ENCODE data around the gene RAD23A. TPM values are rescaled to one million over a fixed set of nuclear protein-coding genes. Genes with fewer than 3 reads are reported as not detected.

The RAD23A gene
- total and polyA plus RNA-seq, 2 of the 4 experiments (the other 2 are of a cell fraction): 54.3 to 67.8 TPM

DNA sequence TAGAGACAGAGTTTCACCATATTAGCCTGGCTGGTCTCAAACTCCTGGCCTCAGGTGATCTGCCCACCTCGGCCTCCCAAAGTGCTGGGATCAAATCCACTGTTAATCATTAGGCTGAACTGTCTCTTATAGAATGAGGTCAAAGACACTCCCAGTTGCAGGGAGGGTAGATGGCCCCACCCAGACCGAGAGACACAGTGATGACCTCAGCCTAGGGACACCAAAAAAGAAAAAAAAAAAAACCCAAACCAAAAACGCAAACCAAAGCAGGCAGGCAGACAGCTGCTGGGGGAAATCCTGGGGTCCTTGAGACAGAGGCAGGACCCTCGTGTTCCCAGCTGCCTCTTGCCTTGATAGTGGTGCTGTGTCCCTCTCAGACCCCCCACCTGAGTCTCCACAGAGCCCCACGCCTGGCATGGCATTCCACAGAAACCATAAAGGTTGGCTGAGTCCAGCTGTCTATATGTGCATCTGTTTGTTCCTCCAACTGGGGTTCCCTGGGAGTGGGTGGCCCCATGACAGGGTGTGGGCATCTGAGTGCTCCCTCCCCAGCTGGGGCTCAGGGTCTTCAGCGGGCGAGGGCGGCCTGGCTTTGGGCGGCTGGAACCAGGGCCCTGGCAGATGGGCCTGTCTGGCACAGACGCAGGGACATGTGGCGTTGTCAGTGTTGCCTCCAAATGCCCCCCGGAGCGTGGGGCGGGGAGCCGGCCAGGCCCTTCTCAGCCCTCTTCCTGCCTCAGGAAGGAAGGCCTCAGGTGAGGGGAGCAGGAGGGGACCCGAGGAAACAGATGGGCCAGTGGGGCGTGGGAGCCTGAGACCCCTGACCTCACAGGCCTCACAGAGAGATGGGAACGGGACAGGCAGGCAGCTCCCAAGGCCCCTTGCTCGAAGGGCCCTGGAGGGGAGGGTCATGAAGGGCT, 28.9 kb downstream of the RAD23A start:
- no peak overlapping the region for H2AK9ac ChIP-seq (replicated peaks; ENCODE audit: low read depth, low read length, poor library complexity)
- no peaks in the 10 kb centered on the region for H3K9me3 ChIP-seq (ENCODE audit: control insufficient read depth, insufficient read depth, low read length)
- H4K5ac ChIP-seq (ENCODE audit: low read depth, low read length): no peak overlapping the region
- H4K20me1 ChIP-seq (ENCODE audit: insufficient read depth, low read length): no peaks in the 10 kb centered on the region
- no peak overlapping the region for H3K27ac ChIP-seq (ENCODE audit: insufficient read depth, low read length)
- ChIA-PET CTCF (interaction anchor here (1.5 kb wide), 1 partner anchor 9 kb away, joined by 7 read pairs; no protein-coding TSS in a partner anchor), POLR2A (ENCODE audit: unreplicated experiment) (no interaction called here)
- dilution Hi-C loops (cut with HindIII; ENCODE audit: low sequenced_read_pairs, unreplicated experiment): no loop called here
- H2AFZ ChIP-seq (replicated peaks; ENCODE audit: low read length, poor library complexity): no peak overlapping the region
- no TSS peak for BruUV-seq (replicated peaks)
- H3K4me3 ChIP-seq (ENCODE audit: insufficient read depth, low read depth, low read length): no peak overlapping the region
- H2BK15ac ChIP-seq (ENCODE audit: low read depth, low read length): no peak overlapping the region
- H3K4ac ChIP-seq (ENCODE audit: low read depth, low read length): no peak overlapping the region
- 80% methylated on average over 11 of the region's 19 CpGs; no CpG with 5 or more reads in 1 of the 2 experiments for WGBS, 2 experiments (ENCODE audit: extremely low coverage in 2 of 2, insufficient read length in 1 of 2)
- DNase-seq: no peak
- H4K8ac ChIP-seq (ENCODE audit: low read depth in 2 of 2, low read length in 2 of 2): no peak overlapping the region
- no peak overlapping the region for H3K23ac ChIP-seq (ENCODE audit: low read depth, low read length)
- ATAC-seq (ENCODE audit: low read depth): no peak
- in situ Hi-C loops (cut with MboI; ENCODE audit: low sequenced_read_pairs): loop anchor here (5.0 to 25.0 kb wide), 3 partner anchors 288 to 763 kb away; a partner anchor contains a TSS
- H3K36me3 ChIP-seq (ENCODE audit: control insufficient read depth, insufficient read depth, low read length): no peaks in the 10 kb centered on the region
- no peak overlapping the region for H3K14ac ChIP-seq (replicated peaks; ENCODE audit: low read depth, low read length)
- no peak overlapping the region for H4K91ac ChIP-seq (ENCODE audit: insufficient read depth, low read depth, low read length)
- H2BK20ac ChIP-seq (ENCODE audit: low read depth, low read length): no peak overlapping the region
- no peak overlapping the region for H2BK5ac ChIP-seq (ENCODE audit: low read depth, low read length, poor library complexity, severe bottlenecking)
- H2AK5ac ChIP-seq (ENCODE audit: low read depth, low read length): no peak overlapping the region
- intact Hi-C loops (cut with micrococcal nuclease): loop anchor here (5.0 kb wide), 1 partner anchor 273 kb away; no protein-coding TSS in a partner anchor
- no peaks in the 10 kb centered on the region for H3K79me1 ChIP-seq (ENCODE audit: low read depth in 1 of 2, low read length in 2 of 2)
- H3K56ac ChIP-seq (ENCODE audit: extremely low read depth, insufficient read depth, low read length): no peak overlapping the region
- no peak overlapping the region for H3K4me2 ChIP-seq (ENCODE audit: low read depth, low read length)
- H3K27me3 ChIP-seq (ENCODE audit: control insufficient read depth, insufficient read depth, low read length): no peaks in the 10 kb centered on the region
- H3K9me1 ChIP-seq (ENCODE audit: insufficient read depth, low read length): 0 out of 2 replicates have a peak, but pooled peaks cover 2% of the 10 kb centered on the region
- H3K18ac ChIP-seq (ENCODE audit: low read depth, low read length): no peak overlapping the region
- H3K4me1 ChIP-seq (ENCODE audit: control insufficient read depth, insufficient read depth, low read length): no peaks in the 10 kb centered on the region; the same call in 1 of the 2 replicates
- no peak overlapping the region for H2BK120ac ChIP-seq (ENCODE audit: low read depth, low read length)
- H3K9ac ChIP-seq (ENCODE audit: low read depth, low read length): no peak overlapping the region
- TF ChIP-seq, protein P1, sequence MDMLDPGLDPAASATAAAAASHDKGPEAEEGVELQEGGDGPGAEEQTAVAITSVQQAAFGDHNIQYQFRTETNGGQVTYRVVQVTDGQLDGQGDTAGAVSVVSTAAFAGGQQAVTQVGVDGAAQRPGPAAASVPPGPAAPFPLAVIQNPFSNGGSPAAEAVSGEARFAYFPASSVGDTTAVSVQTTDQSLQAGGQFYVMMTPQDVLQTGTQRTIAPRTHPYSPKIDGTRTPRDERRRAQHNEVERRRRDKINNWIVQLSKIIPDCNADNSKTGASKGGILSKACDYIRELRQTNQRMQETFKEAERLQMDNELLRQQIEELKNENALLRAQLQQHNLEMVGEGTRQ (IDR thresholded peaks at IDR 0.05; ENCODE audit: low read depth, low read length): no peak
- TF ChIP-seq SMC3 (IDR thresholded peaks at IDR 0.05; ENCODE audit: low read depth, low read length) (no peak), RFX5 (IDR thresholded peaks at IDR 0.05; ENCODE audit: low read depth, low read length) (no peak), NFE2L2 (IDR thresholded peaks at IDR 0.05; ENCODE audit: low read depth, low read length) (no peak), RCOR1 (IDR thresholded peaks at IDR 0.05; ENCODE audit: insufficient replicate concordance, low read length) (no peak), MAZ (IDR thresholded peaks at IDR 0.05; ENCODE audit: borderline replicate concordance, low read depth, low read length) (no peak), POLR2A (IDR thresholded peaks at IDR 0.05; ENCODE audit: low read depth, low read length) (no peak), FOS (IDR thresholded peaks at IDR 0.05; ENCODE audit: low read depth, low read length) (no peak), CHD1 (IDR thresholded peaks at IDR 0.05; ENCODE audit: low read depth, low read length) (no peak), MAFK (IDR thresholded peaks at IDR 0.05; ENCODE audit: low read depth, low read length) (no peak), BHLHE40 (IDR thresholded peaks at IDR 0.05; ENCODE audit: low read depth, low read length) (no peak), MXI1 (IDR thresholded peaks at IDR 0.05; ENCODE audit: borderline replicate concordance, low read depth, low read length) (no peak)
- TF ChIP-seq, protein P2, sequence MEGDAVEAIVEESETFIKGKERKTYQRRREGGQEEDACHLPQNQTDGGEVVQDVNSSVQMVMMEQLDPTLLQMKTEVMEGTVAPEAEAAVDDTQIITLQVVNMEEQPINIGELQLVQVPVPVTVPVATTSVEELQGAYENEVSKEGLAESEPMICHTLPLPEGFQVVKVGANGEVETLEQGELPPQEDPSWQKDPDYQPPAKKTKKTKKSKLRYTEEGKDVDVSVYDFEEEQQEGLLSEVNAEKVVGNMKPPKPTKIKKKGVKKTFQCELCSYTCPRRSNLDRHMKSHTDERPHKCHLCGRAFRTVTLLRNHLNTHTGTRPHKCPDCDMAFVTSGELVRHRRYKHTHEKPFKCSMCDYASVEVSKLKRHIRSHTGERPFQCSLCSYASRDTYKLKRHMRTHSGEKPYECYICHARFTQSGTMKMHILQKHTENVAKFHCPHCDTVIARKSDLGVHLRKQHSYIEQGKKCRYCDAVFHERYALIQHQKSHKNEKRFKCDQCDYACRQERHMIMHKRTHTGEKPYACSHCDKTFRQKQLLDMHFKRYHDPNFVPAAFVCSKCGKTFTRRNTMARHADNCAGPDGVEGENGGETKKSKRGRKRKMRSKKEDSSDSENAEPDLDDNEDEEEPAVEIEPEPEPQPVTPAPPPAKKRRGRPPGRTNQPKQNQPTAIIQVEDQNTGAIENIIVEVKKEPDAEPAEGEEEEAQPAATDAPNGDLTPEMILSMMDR (conservative IDR thresholded peaks at IDR 0.05; ENCODE audit: low read depth, low read length): no peak
- TF ChIP-seq, protein P3, sequence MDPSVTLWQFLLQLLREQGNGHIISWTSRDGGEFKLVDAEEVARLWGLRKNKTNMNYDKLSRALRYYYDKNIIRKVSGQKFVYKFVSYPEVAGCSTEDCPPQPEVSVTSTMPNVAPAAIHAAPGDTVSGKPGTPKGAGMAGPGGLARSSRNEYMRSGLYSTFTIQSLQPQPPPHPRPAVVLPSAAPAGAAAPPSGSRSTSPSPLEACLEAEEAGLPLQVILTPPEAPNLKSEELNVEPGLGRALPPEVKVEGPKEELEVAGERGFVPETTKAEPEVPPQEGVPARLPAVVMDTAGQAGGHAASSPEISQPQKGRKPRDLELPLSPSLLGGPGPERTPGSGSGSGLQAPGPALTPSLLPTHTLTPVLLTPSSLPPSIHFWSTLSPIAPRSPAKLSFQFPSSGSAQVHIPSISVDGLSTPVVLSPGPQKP (IDR thresholded peaks at IDR 0.05; ENCODE audit: borderline replicate concordance, low read depth, low read length): no peak

Measured in IMR-90 (cell line).